Thymus (tissue), 11 donors: Measurements from ENCODE around the gene FAM193A. TPM values are rescaled to one million over a fixed set of nuclear protein-coding genes. Genes with fewer than 3 reads are reported as not detected.

Source experiments
- DNase-seq, 9 donors: peaks; one replicate each; pipeline ENCODE4 v3.0.0-alpha.2; 2013; ENCODE audit warnings: low spot score in 9 of 9, low read depth in 6 of 9, missing footprints in 1 of 9
- H3K27ac ChIP-seq, 2 donors: one replicate each; pipeline ENCODE4 v1.5.1; 2013; ENCODE audit warnings: control low read depth in 1 of 2, low read depth in 1 of 2, low read length in 1 of 2, mild to moderate bottlenecking in 1 of 2, moderate library complexity in 1 of 2
- H3K27me3 ChIP-seq, 2 donors: one replicate each; pipeline ENCODE4 v1.5.1; 2013; ENCODE audit warnings: low read length in 1 of 2; ENCODE audit not compliant: control insufficient read depth in 2 of 2, insufficient read depth in 1 of 2
- H3K36me3 ChIP-seq, 2 donors: one replicate each; pipeline ENCODE4 v1.5.1; 2013; ENCODE audit warnings: low read length in 1 of 2, mild to moderate bottlenecking in 1 of 2, moderate library complexity in 1 of 2; ENCODE audit not compliant: control insufficient read depth in 2 of 2, insufficient read depth in 2 of 2
- H3K4me1 ChIP-seq, 2 donors: one replicate each; pipeline ENCODE4 v1.5.1; 2013; ENCODE audit warnings: low read length in 2 of 2; ENCODE audit not compliant: control insufficient read depth in 2 of 2, insufficient read depth in 2 of 2
- H3K4me3 ChIP-seq, 2 donors: one replicate each; pipeline ENCODE4 v1.5.1; 2013; ENCODE audit warnings: low read length in 2 of 2, control low read depth in 1 of 2, mild to moderate bottlenecking in 1 of 2
- H3K9me3 ChIP-seq, 2 donors: one replicate each; pipeline ENCODE4 v1.5.1; 2013; ENCODE audit warnings: low read length in 1 of 2, mild to moderate bottlenecking in 1 of 2; ENCODE audit not compliant: control insufficient read depth in 2 of 2, insufficient read depth in 1 of 2
- WGBS: extraction: QIAGEN DNeasy Blood & Tissue Kit; methylation state at CpG from one replicate; pipeline ENCODE4 v1.1.7; 2013; 5-methylcytosine and 5-hydroxymethylcytosine counted together
- polyA plus RNA-seq: library from polyadenylated mRNA; stranded (reverse); fragments of 200-250 nt; gene quantifications from one replicate; pipeline ENCODE4 v1.2.3, GENCODE V29; 2013
- total RNA-seq: library from RNA; stranded (reverse); fragments of 120-200 nt; gene quantifications from one replicate; pipeline ENCODE4 v1.2.4, GENCODE V29; 2013
- donor health status: healthy.

FAM193A gene
- total and polyA plus RNA-seq, 2 donors: 9.0 to 13.8 TPM

DNA sequence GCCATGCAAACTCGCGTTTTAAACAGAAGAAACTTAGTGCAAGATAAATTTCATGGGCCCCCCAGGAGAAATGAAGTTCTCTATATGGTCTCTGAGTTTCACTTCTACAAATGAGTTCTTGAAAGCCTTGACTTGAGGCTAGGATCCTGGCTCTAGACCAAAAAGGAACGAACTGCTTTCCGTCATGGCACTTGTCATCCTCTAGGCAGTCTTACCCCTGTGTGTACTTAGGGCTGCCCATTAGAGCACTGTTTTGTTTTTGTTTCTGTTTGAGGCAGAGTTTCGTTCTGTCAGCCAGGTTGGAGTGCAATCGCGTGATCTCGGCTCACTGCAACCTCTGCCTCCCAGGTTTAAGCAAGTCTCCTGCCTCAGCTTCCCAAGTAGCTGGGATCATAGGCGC, 38.5 kb upstream of the FAM193A start:
- Histone ChIP-seq H3K9me3 (no peaks in the 10 kb centered on the region), H3K27me3 (no peaks in the 10 kb centered on the region), H3K4me1 (no peaks in the 10 kb centered on the region), H3K27ac (no peak overlapping the region), H3K36me3 (peaks cover 82% of the 10 kb centered on the region in 2 donors), H3K4me3 (no peak overlapping the region)
- DNase-seq: peak in 1 of 9 donors; percentile 33
- 95% methylated on average over 9 of the region's 9 CpGs for WGBS

DNA sequence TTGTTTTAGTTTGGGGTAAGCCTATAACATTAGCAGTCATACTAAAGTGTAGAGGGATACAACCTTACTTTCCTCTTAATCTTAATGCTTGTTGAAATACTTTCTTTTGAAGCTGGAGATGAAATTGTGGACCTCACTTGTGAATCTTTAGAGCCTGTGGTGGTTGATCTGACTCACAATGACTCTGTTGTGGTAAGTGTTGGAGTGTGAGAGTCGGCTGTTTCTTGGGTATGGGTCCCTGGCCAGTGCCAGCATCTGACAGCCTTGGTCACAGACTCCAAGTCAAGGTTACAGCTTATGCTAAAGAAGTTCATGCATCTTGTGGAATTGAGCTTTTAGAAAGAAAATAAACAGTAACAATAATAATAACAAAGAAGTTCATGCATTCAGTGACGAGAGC, 35.9 kb upstream of the FAM193A start:
- peaks cover 72 to 84% of the 10 kb centered on the region in 2 donors for H3K36me3 ChIP-seq
- H3K4me3 ChIP-seq: no peak overlapping the region
- H3K27ac ChIP-seq: no peak overlapping the region
- DNase-seq: no peak
- H3K27me3 ChIP-seq: no peaks in the 10 kb centered on the region
- 97% methylated on average over 2 of the region's 2 CpGs for WGBS
- no peaks in the 10 kb centered on the region for H3K9me3 ChIP-seq
- H3K4me1 ChIP-seq: no peaks in the 10 kb centered on the region

DNA sequence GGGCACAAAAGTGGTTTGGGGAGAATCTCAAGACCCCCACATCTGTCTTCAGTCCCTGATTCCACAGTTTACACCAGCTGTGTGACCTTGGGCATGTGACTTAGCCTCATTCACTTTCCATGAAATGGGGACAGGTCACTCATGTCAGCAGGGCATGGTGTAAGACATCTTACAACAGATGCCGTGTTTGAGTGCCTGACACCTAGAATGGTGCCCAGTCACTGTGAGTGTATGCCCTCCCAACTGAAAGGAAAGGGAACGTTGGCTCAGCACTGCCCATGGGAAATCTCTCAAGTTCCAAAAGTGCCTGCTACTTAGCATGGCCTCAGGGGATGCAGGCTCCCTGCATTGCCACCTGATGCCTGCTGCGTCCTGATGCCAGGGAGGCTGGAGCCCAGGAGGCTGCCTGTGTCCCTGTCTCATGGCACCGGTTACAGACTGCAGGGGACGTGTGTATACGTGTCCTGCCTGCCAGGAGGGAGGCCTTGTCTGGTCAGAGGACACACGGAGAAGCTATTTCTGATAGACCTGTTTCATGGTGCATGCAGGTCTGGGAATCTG, 35.3 kb upstream of the FAM193A start:
- WGBS: 98% methylated on average over 7 of the region's 7 CpGs
- Histone ChIP-seq H3K36me3 (peaks cover 73 to 85% of the 10 kb centered on the region in 2 donors), H3K4me3 (no peak overlapping the region), H3K4me1 (no peaks in the 10 kb centered on the region), H3K9me3 (no peaks in the 10 kb centered on the region), H3K27me3 (no peaks in the 10 kb centered on the region), H3K27ac (no peak overlapping the region)
- DNase-seq: no peak

DNA sequence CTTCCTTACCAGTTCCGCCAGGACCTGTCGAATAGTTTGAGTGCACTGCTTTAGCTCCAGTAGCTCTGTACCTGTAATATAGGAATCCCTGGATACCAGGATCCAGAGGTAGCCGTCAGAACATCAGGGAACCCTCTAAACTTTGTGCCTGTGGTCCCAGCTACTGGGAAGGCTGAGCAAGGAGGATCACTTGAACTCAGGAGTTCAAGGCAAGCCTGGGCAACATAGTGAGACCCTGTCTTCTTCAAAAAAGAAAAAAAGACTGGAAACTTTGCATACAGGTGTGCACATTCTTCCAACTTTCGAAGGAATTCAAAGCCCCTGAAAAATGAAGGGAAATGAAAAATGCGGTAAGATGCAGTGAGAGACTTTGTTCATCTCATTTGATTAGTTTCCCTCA, 32.6 kb upstream of the FAM193A start:
- Histone ChIP-seq H3K4me3 (no peak overlapping the region), H3K27me3 (no peaks in the 10 kb centered on the region), H3K4me1 (no peaks in the 10 kb centered on the region), H3K36me3 (peaks cover 63 to 82% of the 10 kb centered on the region in 2 donors), H3K27ac (no peak overlapping the region), H3K9me3 (no peaks in the 10 kb centered on the region)
- no peak for DNase-seq
- 98% methylated on average over 5 of the region's 5 CpGs for WGBS

DNA sequence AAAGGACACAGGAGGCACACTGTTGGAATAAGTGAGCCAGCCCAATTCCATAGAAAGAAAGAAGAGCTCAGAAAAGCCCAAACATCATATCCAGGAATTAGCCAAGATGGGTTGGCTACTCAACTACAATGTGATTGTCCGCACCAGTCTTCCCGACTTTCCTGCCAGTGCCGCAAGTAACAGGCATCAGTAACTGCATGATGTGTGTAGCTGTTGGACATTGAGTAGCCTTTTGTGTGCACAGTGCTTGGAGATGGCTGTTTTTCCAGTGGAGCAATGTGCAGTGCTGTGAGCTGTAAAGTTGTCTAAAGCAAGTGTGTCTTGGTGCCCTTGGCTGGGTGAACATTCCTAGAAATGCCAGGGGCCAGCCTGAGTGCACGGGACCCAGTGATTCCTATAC, 29.2 kb upstream of the FAM193A start:
- no peak overlapping the region for H3K4me3 ChIP-seq

DNA sequence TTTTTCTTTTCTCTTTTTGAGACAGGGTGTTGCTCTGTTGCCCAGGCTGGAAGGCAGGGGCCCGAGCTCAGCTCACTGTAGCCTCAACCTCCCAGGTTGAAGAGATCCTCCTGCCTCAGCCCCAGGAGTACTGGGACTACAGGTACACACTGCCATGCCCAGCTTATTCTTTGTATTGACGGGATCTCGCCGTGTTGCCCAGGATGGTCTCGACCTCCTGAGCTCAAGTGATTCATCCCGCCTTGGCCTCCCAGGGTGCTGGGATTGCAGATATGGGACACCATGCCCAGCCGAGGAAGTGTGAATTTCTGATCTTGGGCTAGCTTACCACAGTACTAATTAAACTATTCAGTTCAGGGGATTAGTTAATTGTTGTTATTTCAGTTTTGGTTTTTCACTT, 28.6 kb upstream of the FAM193A start:
- Histone ChIP-seq H3K9me3 (no peaks in the 10 kb centered on the region), H3K4me3 (no peak overlapping the region), H3K36me3 (peaks cover 66 to 82% of the 10 kb centered on the region in 2 donors), H3K27me3 (no peaks in the 10 kb centered on the region), H3K27ac (no peak overlapping the region), H3K4me1 (no peaks in the 10 kb centered on the region)
- DNase-seq: no peak
- WGBS: 97% methylated on average over 7 of the region's 7 CpGs

More for the DNA sequence above, 29.2 kb upstream of the FAM193A start:
- H3K27ac ChIP-seq: no peak overlapping the region
- 97% methylated on average over 4 of the region's 4 CpGs for WGBS
- no peak for DNase-seq
- H3K9me3 ChIP-seq: no peaks in the 10 kb centered on the region
- no peaks in the 10 kb centered on the region for H3K27me3 ChIP-seq
- peaks cover 65 to 79% of the 10 kb centered on the region in 2 donors for H3K36me3 ChIP-seq
- H3K4me1 ChIP-seq: no peaks in the 10 kb centered on the region

DNA sequence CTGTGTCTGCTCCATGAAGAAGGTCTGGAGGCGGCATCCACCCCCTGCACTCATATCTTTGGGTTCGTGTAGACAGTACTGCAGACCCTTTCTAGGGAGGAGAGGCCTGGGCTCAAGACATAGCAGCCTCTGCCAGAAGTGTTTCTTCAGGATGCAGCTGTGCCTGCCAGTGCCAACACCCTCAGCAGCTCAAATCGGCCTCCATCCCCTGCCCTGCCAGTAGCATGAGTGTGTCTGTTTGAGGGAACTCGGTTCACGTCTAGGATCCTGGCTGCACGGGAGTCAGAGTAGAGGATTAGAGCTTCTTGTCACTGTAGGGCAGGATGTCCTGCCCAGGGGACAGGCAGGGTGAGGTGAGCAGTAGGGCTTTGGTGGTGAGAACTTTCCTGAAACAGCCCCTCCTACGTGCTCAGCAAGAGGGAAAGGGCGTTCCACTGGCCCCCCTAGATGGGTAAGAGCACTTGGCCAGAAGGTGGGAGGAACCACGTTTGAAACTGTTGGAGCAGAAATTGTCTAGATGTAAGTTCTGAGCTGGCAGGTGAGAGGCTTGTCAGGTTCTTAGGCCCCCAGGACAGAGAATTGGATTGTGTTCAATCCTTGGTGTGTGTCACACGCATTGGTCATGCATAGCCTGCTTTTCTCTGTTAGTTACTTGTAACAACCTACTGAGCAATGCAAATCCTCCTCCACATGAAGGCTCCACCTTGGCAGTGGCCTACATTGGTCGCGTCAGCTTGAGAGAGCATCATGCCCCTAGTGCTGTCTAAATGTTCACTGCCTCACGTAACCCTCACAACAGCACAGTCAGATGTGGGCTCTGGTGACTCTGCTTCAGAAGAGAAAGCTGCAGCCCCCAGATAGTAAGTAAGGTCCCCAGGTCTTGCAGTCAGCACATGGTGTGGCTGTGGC, 25.8 kb upstream of the FAM193A start:
- WGBS: 95% methylated on average over 13 of the region's 13 CpGs
- Histone ChIP-seq H3K36me3 (peaks cover 79 to 88% of the 10 kb centered on the region in 2 donors), H3K4me1 (no peaks in the 10 kb centered on the region), H3K4me3 (no peak overlapping the region), H3K27me3 (no peaks in the 10 kb centered on the region), H3K9me3 (no peaks in the 10 kb centered on the region), H3K27ac (no peak overlapping the region)
- no peak for DNase-seq

DNA sequence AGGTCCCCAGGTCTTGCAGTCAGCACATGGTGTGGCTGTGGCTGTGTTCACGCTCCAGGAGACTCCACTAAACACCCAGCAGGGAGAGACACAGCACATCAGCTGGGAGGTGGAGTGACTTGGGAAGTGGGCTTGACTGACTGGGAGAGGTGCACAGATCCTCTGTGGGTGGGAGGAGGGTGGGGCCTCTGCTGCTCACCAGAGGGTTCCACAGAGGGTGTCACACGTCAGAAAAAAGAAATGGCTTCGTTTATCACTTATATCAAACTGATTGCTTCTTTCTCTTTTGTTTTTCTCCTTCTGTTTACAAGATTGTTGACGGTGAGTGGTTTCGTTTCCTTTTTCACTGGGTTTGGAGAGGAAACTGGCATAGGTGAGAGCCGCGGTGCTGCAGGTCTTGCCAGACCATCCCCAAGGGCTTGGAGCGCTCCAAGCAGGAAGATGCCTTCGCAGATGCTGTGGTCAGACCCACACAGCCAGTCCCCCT, 24.8 kb upstream of the FAM193A start:
- no peak for DNase-seq
- 84% methylated on average over 9 of the region's 9 CpGs for WGBS
- Histone ChIP-seq H3K36me3 (peaks cover 78 to 87% of the 10 kb centered on the region in 2 donors), H3K4me1 (no peaks in the 10 kb centered on the region), H3K4me3 (no peak overlapping the region), H3K27ac (no peak overlapping the region), H3K9me3 (no peaks in the 10 kb centered on the region), H3K27me3 (no peaks in the 10 kb centered on the region)

DNA sequence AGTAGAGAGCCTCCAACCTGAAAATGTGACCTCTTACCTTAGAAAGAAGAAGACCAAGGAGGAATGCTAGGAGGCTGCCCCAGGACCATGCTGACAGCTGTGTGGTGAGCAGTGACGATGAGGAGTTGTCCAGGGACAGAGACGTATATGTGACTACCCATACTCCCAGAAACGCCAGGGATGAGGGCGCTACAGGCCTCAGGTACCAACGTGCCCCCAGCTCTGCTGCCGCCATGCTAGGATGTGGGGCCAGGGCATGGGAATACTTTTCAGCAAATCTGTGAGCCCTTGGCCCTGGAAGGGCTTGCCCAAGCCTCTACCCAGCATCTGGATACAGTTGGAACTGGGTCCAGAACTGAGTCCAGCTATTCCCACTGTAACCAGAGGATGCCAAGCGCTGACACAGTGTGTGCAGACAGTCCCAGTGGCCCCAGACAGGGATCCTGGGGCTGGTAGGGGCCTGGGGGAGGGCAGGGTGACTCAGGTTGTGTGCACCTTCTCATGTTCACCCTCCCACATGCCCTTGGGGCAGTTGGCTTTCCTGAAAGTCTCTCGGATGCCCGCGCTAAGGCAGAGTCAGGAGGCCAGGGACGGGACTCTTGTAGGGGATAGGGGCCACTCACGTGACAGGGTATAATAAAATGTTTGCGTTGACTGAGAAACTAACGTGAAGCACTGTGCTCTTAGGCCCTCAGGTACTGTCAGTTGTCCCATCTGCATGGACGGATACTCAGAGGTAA, 23.9 kb upstream of the FAM193A start:
- Histone ChIP-seq H3K36me3 (peaks cover 73 to 79% of the 10 kb centered on the region in 2 donors), H3K4me3 (no peak overlapping the region), H3K4me1 (no peaks in the 10 kb centered on the region), H3K27ac (no peak overlapping the region), H3K27me3 (no peaks in the 10 kb centered on the region), H3K9me3 (no peaks in the 10 kb centered on the region)
- WGBS: 96% methylated on average over 15 of the region's 15 CpGs
- no peak for DNase-seq
